Epithelial cell of esophagus (primary cell): ENCODE measurements around the gene MEPCE.

ENCODE experiments used
- DNase-seq: peaks from one replicate; pipeline ENCODE4 v3.0.0; 2010; ENCODE audit warnings: low read depth
- H3K4me3 ChIP-seq: 2 replicates; pipeline ENCODE4 v1.5.1; 2011; ENCODE audit warnings: mild to moderate bottlenecking, low read length, control low read depth
- TF ChIP-seq, protein P1 (sequence below): IDR thresholded peaks from 2 replicates; pipeline ENCODE4 v1.5.1; 2011; ENCODE audit warnings: low read depth, mild to moderate bottlenecking, low read length, control low read depth, inconsistent platforms; ENCODE audit not compliant: insufficient read depth; ENCODE audit errors: missing control alignments

MEPCE gene

DNA sequence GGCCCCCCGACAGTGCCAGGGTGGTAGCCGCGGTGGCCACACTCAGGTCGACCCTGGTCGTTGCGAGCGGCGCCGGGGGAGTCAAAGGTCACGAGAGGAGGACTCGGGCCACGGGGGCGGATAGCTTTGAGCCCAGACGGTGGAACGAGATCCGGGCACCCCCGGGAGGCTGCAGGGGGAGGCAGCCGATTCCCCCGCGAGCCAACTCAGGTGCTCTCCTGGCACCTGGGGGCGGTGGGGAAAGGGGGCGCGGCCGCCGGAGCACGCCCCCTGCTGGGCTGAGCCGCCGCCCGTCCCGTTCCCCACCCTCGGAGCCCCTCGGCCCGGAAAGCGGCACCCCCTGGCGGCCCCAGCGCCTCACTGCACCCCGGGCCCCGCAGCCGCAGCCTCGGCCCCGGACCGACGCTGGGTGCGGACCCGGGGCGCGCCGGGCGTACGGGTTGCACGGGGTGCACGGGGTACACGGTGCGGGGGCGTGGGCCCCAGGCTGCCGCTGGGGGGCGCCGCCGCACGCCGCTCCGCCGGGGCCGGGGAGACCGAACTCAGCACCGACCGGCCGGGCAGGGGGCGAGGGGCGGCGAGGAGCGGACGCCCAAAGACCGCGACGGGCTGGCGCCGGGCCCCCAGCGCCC is 53.6 kb downstream of the MEPCE start:
- TF ChIP-seq, protein P1, sequence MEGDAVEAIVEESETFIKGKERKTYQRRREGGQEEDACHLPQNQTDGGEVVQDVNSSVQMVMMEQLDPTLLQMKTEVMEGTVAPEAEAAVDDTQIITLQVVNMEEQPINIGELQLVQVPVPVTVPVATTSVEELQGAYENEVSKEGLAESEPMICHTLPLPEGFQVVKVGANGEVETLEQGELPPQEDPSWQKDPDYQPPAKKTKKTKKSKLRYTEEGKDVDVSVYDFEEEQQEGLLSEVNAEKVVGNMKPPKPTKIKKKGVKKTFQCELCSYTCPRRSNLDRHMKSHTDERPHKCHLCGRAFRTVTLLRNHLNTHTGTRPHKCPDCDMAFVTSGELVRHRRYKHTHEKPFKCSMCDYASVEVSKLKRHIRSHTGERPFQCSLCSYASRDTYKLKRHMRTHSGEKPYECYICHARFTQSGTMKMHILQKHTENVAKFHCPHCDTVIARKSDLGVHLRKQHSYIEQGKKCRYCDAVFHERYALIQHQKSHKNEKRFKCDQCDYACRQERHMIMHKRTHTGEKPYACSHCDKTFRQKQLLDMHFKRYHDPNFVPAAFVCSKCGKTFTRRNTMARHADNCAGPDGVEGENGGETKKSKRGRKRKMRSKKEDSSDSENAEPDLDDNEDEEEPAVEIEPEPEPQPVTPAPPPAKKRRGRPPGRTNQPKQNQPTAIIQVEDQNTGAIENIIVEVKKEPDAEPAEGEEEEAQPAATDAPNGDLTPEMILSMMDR, result peak; percentile 40
- peak; percentile 51 for DNase-seq
- peak overlapping the region; percentile 51 for H3K4me3 ChIP-seq
